OCI-LY1 (cell line): ENCODE measurements around the gene EGFL7.

ENCODE experiments used
- H2AFZ ChIP-seq: fragments of 200-600 bp; sonication (generic), shearing (Covaris generic); 2 replicates; pipeline ENCODE4 v1.6.0; 2014; ENCODE audit warnings: antibody characterized with exemption, mild to moderate bottlenecking, low read length
- H3F3A ChIP-seq: fragments of 200-600 bp; sonication (generic), shearing (Covaris generic); 2 replicates; pipeline ENCODE4 v1.6.0; 2014; ENCODE audit warnings: mild to moderate bottlenecking, antibody characterized with exemption, low read length, moderate library complexity; ENCODE audit not compliant: insufficient read depth
- H3K27ac ChIP-seq: fragments of 200-600 bp; sonication (generic); 2 replicates; pipeline ENCODE4 v1.5.1; 2014; ENCODE audit warnings: low read length, mixed run types, mild to moderate bottlenecking, low read depth; ENCODE audit not compliant: poor library complexity, severe bottlenecking
- H3K27me3 ChIP-seq: fragments of 200-600 bp; sonication (generic); 2 replicates; pipeline ENCODE4 v1.6.0; 2014; ENCODE audit warnings: antibody characterized with exemption, mild to moderate bottlenecking, low read length, moderate library complexity; ENCODE audit not compliant: insufficient read depth
- H3K36me3 ChIP-seq: fragments of 200-600 bp; sonication (generic); 2 replicates; pipeline ENCODE4 v1.6.1; 2014; ENCODE audit warnings: mild to moderate bottlenecking, antibody characterized with exemption, low read length, moderate library complexity, mixed read lengths; ENCODE audit not compliant: insufficient read depth
- H3K4me1 ChIP-seq: fragments of 200-600 bp; sonication (generic); 2 replicates; pipeline ENCODE4 v1.5.1; 2014; ENCODE audit warnings: mild to moderate bottlenecking, low read length, moderate library complexity; ENCODE audit not compliant: insufficient read depth, severe bottlenecking
- H3K4me2 ChIP-seq: fragments of 200-600 bp; sonication (generic), shearing (Covaris generic); 2 replicates; pipeline ENCODE4 v1.6.1; 2014; ENCODE audit warnings: low read length
- H3K4me3 ChIP-seq: fragments of 200-600 bp; sonication (generic); 2 replicates; pipeline ENCODE4 v1.5.1; 2014; ENCODE audit warnings: low read length, low read depth, mild to moderate bottlenecking, mixed read lengths; ENCODE audit not compliant: poor library complexity, severe bottlenecking
- H3K79me2 ChIP-seq: fragments of 200-600 bp; shearing (Covaris generic); 2 replicates; pipeline ENCODE4 v1.6.1; 2016; ENCODE audit warnings: mixed run types, low read length, mixed read lengths; ENCODE audit not compliant: insufficient read depth
- H3K9ac ChIP-seq: fragments of 200-600 bp; sonication (generic), shearing (Covaris generic); 2 replicates; pipeline ENCODE4 v1.6.1; 2014; ENCODE audit warnings: mild to moderate bottlenecking, low read length, mixed read lengths
- H3K9me2 ChIP-seq: fragments of 200-600 bp; sonication (generic), shearing (Covaris generic); 2 replicates; pipeline ENCODE4 v1.6.1; 2014; ENCODE audit warnings: low read depth, mild to moderate bottlenecking, low read length, mixed read lengths
- H3K9me3 ChIP-seq: fragments of 200-600 bp; shearing (Covaris generic); 2 replicates; pipeline ENCODE4 v1.6.1; 2014; ENCODE audit warnings: low read length, mixed read lengths
- H4K20me1 ChIP-seq: fragments of 200-600 bp; sonication (generic), shearing (Covaris generic); 2 replicates; pipeline ENCODE4 v1.6.0; 2016; ENCODE audit warnings: mild to moderate bottlenecking, low read length; ENCODE audit not compliant: insufficient read depth
- EZH2 ChIP-seq: fragments of 200-600 bp; sonication (generic), shearing (Covaris generic); IDR thresholded peaks from 2 replicates; pipeline ENCODE4 v1.8.0; 2017; ENCODE audit warnings: borderline replicate concordance, mixed run types, mild to moderate bottlenecking, antibody characterized with exemption, low read length, moderate library complexity, mixed read lengths
- TF ChIP-seq, protein P1 (sequence below): fragments of 200-600 bp; sonication (generic), shearing (Covaris generic); IDR thresholded peaks from 2 replicates; pipeline ENCODE4 v1.5.1; 2017; ENCODE audit warnings: mild to moderate bottlenecking, antibody characterized with exemption, low read length, moderate library complexity, mixed read lengths

EGFL7 gene

GRCh38 chr9:136707011-136707410 is 44.3 kb downstream of the EGFL7 start:
- Histone ChIP-seq H3K27ac (no peak overlapping the region), H3K4me3 (no peak overlapping the region), H3K36me3 (no peaks in the 10 kb centered on the region), H3K4me2 (no peak overlapping the region), H3K4me1 (no peaks in the 10 kb centered on the region), H3K9me2 (no peaks in the 10 kb centered on the region), H3K79me2 (no peaks in the 10 kb centered on the region), H3F3A (no peaks in the 10 kb centered on the region), H2AFZ (no peak overlapping the region), H3K9ac (no peak overlapping the region), H3K9me3 (no peaks in the 10 kb centered on the region), H4K20me1 (no peaks in the 10 kb centered on the region), H3K27me3 (peaks cover 13% of the 10 kb centered on the region; the same call in 1 of the 2 replicates)
- TF ChIP-seq, protein P1, sequence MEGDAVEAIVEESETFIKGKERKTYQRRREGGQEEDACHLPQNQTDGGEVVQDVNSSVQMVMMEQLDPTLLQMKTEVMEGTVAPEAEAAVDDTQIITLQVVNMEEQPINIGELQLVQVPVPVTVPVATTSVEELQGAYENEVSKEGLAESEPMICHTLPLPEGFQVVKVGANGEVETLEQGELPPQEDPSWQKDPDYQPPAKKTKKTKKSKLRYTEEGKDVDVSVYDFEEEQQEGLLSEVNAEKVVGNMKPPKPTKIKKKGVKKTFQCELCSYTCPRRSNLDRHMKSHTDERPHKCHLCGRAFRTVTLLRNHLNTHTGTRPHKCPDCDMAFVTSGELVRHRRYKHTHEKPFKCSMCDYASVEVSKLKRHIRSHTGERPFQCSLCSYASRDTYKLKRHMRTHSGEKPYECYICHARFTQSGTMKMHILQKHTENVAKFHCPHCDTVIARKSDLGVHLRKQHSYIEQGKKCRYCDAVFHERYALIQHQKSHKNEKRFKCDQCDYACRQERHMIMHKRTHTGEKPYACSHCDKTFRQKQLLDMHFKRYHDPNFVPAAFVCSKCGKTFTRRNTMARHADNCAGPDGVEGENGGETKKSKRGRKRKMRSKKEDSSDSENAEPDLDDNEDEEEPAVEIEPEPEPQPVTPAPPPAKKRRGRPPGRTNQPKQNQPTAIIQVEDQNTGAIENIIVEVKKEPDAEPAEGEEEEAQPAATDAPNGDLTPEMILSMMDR, result no peak
- no peak for TF ChIP-seq EZH2

DNA sequence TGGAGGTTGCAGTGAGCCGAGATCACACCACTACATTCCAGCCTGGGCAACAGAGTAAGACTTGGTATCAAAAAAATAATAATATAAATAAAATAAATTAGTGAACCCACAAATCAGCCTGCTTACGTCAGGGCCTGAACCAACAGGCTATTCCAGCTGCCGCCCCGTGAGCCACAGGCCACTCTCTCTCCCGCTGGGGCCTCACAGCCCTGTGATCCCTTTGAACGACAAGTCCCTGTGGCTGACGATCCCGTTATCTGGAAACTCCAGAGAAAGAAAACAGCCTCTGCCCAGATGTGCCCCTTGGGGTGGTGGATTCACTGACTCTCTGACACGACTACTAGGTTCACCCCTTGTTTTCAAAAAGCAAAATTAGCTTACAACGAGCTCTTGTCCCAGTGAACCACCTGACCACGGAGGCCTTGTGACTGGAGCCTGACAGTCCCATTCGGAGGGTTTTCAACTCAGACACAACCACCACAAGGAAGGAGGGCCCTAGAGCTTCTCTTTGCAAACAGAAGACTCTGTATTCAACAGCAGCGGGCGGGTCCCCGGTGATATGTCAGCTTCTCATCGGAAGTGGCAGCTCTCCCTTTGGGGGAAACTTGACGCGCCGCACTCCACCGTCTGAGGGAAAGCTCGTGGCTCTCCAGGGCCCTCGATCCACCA is 45.3 kb downstream of the EGFL7 start:
- Histone ChIP-seq H3K4me3 (no peak overlapping the region), H3K36me3 (no peaks in the 10 kb centered on the region), H3K4me1 (no peaks in the 10 kb centered on the region), H3K79me2 (no peaks in the 10 kb centered on the region), H3K9ac (no peak overlapping the region), H3K27me3 (peaks cover 13% of the 10 kb centered on the region; the same call in 1 of the 2 replicates), H2AFZ (no peak overlapping the region), H3K4me2 (no peak overlapping the region), H4K20me1 (no peaks in the 10 kb centered on the region), H3K27ac (no peak overlapping the region), H3K9me3 (no peaks in the 10 kb centered on the region), H3K9me2 (no peaks in the 10 kb centered on the region), H3F3A (no peaks in the 10 kb centered on the region)
- TF ChIP-seq, protein P1, result no peak
- no peak for TF ChIP-seq EZH2

GRCh38 chr9:136709454-136710109 is 46.9 kb downstream of the EGFL7 start:
- Histone ChIP-seq H3K36me3 (no peaks in the 10 kb centered on the region), H4K20me1 (no peaks in the 10 kb centered on the region), H3K4me2 (no peak overlapping the region), H3K9me3 (no peaks in the 10 kb centered on the region), H3F3A (no peaks in the 10 kb centered on the region), H2AFZ (no peak overlapping the region), H3K79me2 (no peaks in the 10 kb centered on the region), H3K4me1 (no peaks in the 10 kb centered on the region), H3K27me3 (peaks cover 15% of the 10 kb centered on the region; the same call in 1 of the 2 replicates), H3K9me2 (no peaks in the 10 kb centered on the region), H3K9ac (no peak overlapping the region), H3K4me3 (no peak overlapping the region), H3K27ac (no peak overlapping the region)
- TF ChIP-seq, protein P1, result no peak
- TF ChIP-seq EZH2, result no peak
